BE2C (cell line): ENCODE measurements around the gene CACNB4.
"Not testable (repeated sequence)": the region's sequence is repeated elsewhere in the genome, so short reads cannot be mapped to it uniquely, and the experiment has no call there.

Experiments used
- DNase-seq: peaks from one replicate; pipeline ENCODE4 v3.0.0-alpha.2; 2020
- H3K27me3 ChIP-seq: fragments of 250-450 bp; sonication (Bioruptor Pico); 2 replicates; pipeline ENCODE4 v1.5.1; 2020; ENCODE audit warnings: mild to moderate bottlenecking
- H3K36me3 ChIP-seq: fragments of 250-450 bp; sonication (Bioruptor Pico); 2 replicates; pipeline ENCODE4 v1.5.1; 2020; ENCODE audit warnings: mild to moderate bottlenecking
- H3K4me1 ChIP-seq: fragments of 250-450 bp; sonication (Bioruptor Pico); 2 replicates; pipeline ENCODE4 v1.5.1; 2020
- H3K4me3 ChIP-seq: 2 replicates; pipeline ENCODE4 v1.5.1; 2011; ENCODE audit warnings: low read depth, low read length
- H3K9me3 ChIP-seq: fragments of 250-450 bp; sonication (Bioruptor Pico); 2 replicates; pipeline ENCODE4 v1.5.1; 2020
- TF ChIP-seq, protein P1 (sequence below): IDR thresholded peaks from 2 replicates; pipeline ENCODE4 v1.5.1; 2012; ENCODE audit warnings: mild to moderate bottlenecking, low read depth, low read length

Gene CACNB4

DNA sequence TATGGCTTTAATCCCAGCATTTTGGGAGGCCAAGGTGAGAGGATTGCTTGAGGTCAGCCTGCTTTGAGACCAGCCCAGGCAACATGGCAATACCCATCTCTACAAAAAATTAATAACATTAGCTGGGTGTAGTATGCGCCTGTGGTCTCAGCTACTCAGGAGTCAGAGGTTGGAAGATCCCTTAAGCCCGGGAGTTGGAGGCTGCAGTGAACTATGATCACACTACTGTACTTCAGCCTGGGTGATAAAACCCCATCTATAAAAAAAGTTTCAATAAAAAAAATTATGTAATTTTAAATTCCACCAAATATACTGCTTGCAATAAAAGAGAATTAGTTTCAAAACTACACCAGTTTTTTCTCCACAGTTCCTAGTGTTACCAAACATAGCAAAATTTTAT lies 23.3 kb upstream of the CACNB4 start:
- H3K27me3 ChIP-seq: no peaks in the 10 kb centered on the region
- no peaks in the 10 kb centered on the region for H3K4me1 ChIP-seq
- no peak overlapping the region for H3K4me3 ChIP-seq
- no peaks in the 10 kb centered on the region for H3K9me3 ChIP-seq
- H3K36me3 ChIP-seq: no peaks in the 10 kb centered on the region
- no peak for DNase-seq
- TF ChIP-seq, protein P1, sequence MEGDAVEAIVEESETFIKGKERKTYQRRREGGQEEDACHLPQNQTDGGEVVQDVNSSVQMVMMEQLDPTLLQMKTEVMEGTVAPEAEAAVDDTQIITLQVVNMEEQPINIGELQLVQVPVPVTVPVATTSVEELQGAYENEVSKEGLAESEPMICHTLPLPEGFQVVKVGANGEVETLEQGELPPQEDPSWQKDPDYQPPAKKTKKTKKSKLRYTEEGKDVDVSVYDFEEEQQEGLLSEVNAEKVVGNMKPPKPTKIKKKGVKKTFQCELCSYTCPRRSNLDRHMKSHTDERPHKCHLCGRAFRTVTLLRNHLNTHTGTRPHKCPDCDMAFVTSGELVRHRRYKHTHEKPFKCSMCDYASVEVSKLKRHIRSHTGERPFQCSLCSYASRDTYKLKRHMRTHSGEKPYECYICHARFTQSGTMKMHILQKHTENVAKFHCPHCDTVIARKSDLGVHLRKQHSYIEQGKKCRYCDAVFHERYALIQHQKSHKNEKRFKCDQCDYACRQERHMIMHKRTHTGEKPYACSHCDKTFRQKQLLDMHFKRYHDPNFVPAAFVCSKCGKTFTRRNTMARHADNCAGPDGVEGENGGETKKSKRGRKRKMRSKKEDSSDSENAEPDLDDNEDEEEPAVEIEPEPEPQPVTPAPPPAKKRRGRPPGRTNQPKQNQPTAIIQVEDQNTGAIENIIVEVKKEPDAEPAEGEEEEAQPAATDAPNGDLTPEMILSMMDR: no peak

DNA sequence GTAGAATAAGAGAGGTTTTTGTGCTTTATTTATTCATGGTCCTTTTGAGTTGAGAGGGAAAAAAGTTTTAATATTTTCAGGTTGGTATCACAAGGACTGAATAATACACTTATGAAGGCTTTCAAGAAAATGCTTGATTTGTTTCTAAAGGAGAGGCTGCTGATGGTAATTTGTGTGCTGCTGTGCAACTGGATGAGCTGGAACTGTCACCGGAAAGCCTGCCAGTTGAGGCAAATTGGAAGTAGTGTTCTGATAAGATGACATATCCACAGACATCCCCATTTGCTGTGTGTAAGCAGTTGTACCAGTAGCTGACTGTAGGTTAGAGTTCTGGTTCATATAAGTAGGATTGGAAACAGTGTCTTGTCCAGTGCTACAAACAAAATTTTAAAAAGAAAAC lies 21.6 kb upstream of the CACNB4 start:
- H3K9me3 ChIP-seq: no peaks in the 10 kb centered on the region
- no peak overlapping the region for H3K4me3 ChIP-seq
- TF ChIP-seq, protein P1: no peak
- no peaks in the 10 kb centered on the region for H3K36me3 ChIP-seq
- DNase-seq: no peak
- H3K4me1 ChIP-seq: no peaks in the 10 kb centered on the region
- H3K27me3 ChIP-seq: no peaks in the 10 kb centered on the region

DNA sequence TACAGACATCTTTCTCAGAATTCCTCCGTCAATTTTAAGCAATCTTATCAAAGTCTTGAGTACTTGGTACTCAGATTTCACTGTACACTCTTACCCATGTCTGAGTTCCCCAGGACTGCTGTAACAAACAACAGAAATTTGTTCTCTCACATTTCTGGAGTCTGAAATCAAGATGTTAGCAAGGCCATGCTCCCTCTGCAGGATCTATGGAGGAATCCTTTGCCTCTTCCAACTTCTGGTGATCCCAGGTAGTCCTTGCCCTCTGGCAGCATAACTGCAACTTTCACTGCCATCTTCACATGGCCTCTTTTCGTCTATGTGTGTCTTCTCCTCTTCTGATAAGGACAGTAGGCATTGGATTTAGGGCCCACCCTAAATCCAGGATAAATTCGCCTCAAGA lies 17.1 kb upstream of the CACNB4 start:
- no peak for DNase-seq
- H3K27me3 ChIP-seq: no peaks in the 10 kb centered on the region
- no peaks in the 10 kb centered on the region for H3K36me3 ChIP-seq
- H3K4me1 ChIP-seq: no peaks in the 10 kb centered on the region
- H3K9me3 ChIP-seq: no peaks in the 10 kb centered on the region
- H3K4me3 ChIP-seq: no peak overlapping the region
- TF ChIP-seq, protein P1: no peak

DNA sequence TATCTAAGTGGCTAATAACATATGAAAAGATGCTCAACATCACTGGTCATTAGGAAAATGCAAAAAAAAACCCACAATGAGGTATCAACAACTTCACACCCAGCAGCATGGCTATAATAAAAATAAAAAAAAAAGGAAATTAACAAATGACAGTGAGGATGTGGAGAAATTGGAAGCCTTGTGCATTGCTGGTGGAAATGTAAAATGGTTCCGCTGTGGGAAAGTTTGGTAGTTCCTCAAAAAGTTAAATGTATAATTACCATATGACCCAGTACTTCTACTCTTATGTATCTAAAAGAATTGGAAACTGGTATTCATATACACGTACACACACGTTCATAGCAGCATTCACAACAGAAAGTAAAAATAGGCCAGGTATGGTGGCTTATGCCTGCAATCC lies 15.5 kb upstream of the CACNB4 start:
- Histone ChIP-seq H3K9me3 (no peaks in the 10 kb centered on the region), H3K4me1 (no peaks in the 10 kb centered on the region), H3K4me3 (no peak overlapping the region), H3K27me3 (no peaks in the 10 kb centered on the region), H3K36me3 (no peaks in the 10 kb centered on the region)
- no peak for DNase-seq
- TF ChIP-seq, protein P1: no peak

DNA sequence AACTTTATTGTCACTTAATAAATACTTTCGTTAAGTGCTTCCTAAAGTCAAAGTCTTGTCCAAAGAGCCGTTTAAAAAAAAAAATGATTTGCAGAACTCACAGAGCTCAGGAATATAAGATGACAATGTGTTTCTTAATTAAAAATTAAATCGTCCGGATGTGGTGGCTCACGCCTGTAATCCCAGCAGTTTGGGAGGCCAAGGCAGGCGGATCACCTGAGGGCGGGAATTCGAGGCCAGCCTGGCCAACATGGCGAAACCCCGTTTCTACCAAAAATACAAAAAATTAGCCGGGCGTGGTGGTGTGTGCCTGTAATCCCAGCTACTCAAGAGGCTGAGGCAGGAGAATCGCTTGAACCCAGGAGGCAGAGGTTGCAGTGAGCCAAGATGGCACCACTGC lies 8.3 kb upstream of the CACNB4 start:
- H3K27me3 ChIP-seq, H3K9me3 ChIP-seq, H3K4me3 ChIP-seq, DNase-seq, H3K4me1 ChIP-seq, H3K36me3 ChIP-seq: not testable (repeated sequence)

DNA sequence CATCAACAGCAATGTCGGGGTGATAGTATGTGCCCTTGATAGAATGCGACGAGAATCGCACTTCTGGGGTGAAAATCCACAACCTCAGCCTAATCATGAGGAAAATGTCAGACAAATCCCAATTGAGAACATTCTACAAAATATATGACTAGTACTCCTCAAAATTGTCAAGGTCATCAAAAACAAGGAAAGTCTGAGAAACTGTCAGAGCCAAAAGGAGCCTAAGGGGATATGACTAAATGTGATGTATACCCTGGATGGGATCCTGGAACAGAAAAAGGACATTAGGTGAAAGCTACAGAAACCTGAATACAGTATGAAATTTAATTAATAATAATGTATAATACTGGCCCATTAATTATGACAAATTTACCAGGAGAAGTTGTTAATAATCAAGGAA lies 7.6 kb upstream of the CACNB4 start:
- no peak overlapping the region for H3K4me3 ChIP-seq
- H3K36me3 ChIP-seq: no peaks in the 10 kb centered on the region
- no peak for DNase-seq
- H3K27me3 ChIP-seq: no peaks in the 10 kb centered on the region
- TF ChIP-seq, protein P1: no peak
- no peaks in the 10 kb centered on the region for H3K4me1 ChIP-seq
- H3K9me3 ChIP-seq: no peaks in the 10 kb centered on the region

DNA sequence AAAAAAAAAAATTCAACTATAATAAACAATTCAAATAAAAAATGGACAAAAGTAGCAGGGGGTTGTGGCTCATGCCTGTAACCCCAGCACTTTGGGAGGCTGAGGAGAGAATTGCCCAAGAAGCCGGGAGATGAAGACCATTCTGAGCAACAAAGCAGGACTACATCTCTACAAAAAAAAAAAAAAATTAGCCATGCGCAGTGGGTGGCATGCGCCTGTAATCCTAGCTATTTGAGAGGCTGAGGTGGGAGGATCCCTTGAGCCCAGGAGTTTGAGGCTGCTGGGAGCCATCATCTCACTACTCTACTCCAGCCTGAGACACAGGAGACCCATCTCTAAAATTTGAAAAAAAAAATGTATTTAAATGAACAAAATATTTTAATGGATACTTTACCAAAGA lies 4.4 kb upstream of the CACNB4 start:
- no peaks in the 10 kb centered on the region for H3K36me3 ChIP-seq
- TF ChIP-seq, protein P1: no peak
- H3K27me3 ChIP-seq: peaks cover 23% of the 10 kb centered on the region

More for the DNA sequence above, 4.4 kb upstream of the CACNB4 start:
- H3K9me3 ChIP-seq: no peaks in the 10 kb centered on the region
- no peak overlapping the region for H3K4me3 ChIP-seq
- DNase-seq: no peak
- H3K4me1 ChIP-seq: no peaks in the 10 kb centered on the region
